SKM-1 (cell line): ENCODE measurements around the gene ZFYVE21.

ENCODE experiments used
- DNase-seq: peaks from one replicate; lab custom pipeline; 2025; ENCODE audit not compliant: unreplicated experiment; lab: John Stamatoyannopoulos, UW

The ZFYVE21 gene

DNA sequence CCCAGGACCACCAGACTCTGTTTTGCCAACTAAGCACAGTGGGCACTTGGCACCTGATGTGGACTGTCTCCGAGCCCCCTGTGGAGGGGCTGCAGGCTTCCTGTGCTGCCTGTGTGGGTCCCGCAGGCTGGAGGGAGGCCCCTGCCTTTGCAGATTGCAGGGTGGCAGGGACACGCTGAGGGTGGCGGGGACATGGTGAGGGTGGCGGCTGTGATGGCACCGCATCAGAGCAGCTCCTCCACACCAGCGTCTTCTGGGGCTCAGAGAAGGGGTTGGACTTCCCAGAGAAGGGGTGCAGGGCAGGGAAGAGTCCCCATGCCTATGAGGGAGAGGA lies 8.1 kb downstream of the ZFYVE21 start:
- DNase-seq: no peak

- no peak for DNase-seq
Measured at GRCh38 chr14:103724116-103724515, 8.5 kb downstream of the ZFYVE21 start.

- no peak for DNase-seq
Measured at GRCh38 chr14:103725001-103725682, 9.5 kb downstream of the ZFYVE21 start.

GRCh38 chr14:103725739-103726395 lies 10.3 kb downstream of the ZFYVE21 start:
- no peak for DNase-seq

GRCh38 chr14:103726474-103726873 lies 10.9 kb downstream of the ZFYVE21 start:
- no peak for DNase-seq

- DNase-seq: no peak
Measured at GRCh38 chr14:103727313-103727980, 11.8 kb downstream of the ZFYVE21 start.

DNA sequence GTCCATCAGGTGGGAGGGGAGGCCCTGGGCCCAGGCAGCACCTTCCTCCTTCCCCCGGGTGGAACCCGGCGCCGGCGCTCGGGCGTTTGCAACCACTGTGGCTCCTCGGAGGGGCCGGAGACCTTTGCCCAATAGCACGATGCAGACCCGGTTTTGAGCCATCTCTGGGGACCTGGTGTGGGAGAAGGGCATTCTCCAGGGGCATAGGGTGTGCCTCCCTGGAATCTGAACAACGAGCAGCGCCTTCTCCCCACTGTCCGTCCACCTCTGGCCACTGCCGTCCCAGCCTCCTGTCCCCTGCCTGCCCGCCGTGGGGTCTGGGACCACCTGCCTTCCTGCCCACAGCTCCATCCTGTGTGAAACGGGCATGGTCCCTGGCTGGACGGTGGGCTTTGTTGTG lies 12.5 kb downstream of the ZFYVE21 start:
- no peak for DNase-seq

GRCh38 chr14:103728721-103729120 lies 13.1 kb downstream of the ZFYVE21 start:
- DNase-seq: no peak

GRCh38 chr14:103729496-103730448 lies 14.2 kb downstream of the ZFYVE21 start:
- no peak for DNase-seq

DNA sequence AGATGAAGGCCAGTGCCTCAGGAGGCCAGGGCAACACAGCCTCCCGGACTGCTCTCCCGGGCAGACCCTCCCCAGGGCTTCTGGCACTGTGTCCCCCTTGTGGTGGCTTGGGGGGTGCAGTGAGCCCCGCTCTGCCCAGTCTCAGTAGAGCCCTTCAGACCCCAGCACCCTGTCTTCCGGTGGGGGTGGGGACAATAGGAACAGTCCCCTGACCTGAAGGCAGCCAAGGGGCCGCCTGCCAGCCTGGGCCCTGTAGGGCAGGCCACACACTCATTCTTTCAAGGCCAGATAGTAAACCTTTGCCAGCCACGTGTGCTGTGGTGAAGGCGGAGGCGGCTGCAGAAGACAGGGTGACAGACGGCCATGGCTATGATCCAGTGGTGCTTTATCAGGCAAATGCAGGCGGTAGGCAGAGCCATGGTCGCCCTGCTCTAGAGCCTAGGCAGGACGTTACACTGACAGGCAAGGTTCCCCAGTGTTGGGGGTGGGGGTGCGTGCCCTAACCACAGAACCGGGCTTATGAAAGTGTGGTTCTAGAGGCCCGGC lies 15.0 kb downstream of the ZFYVE21 start:
- no peak for DNase-seq

DNA sequence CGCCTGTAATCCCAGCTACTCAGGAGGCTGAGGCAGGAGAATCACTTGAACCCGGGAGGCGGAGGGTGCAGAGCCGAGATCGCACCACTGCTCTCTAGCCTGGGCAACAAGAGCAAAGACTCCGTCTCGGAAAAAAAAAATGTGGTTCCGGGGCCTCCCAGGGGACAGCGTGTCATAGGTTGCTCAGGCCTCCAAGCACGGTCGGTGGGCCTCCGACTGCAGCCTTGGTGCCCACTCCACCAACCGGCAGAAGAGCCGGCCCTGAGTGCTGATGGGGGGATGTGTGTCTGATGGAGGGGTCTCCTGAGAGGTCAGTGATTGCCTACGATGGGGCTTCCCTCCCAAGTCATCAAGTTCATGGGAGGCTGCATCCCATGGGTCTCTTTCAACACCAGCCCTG lies 15.9 kb downstream of the ZFYVE21 start:
- DNase-seq: no peak

GRCh38 chr14:103731916-103732867 lies 16.6 kb downstream of the ZFYVE21 start:
- no peak for DNase-seq

GRCh38 chr14:103732868-103733620 lies 17.4 kb downstream of the ZFYVE21 start:
- DNase-seq: no peak

DNA sequence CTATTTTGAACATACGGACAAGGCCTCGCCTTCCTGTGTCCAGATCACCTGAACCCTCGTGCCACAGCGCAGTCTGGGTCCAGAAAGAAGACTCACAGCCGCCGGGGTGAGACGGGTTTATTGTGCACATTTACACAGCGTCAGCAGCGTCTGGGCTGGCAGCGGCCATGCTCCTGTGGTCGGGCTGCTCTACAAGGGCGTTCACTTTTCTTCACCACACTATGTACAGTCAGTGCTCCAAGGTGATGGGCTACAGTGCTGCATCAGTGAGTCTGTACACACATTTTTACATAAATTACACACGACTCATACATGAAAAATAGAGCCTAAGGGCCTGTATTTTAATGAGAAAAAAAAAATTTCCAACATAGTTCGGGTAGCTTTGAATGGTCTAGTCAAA lies 18.0 kb downstream of the ZFYVE21 start:
- DNase-seq: no peak

DNA sequence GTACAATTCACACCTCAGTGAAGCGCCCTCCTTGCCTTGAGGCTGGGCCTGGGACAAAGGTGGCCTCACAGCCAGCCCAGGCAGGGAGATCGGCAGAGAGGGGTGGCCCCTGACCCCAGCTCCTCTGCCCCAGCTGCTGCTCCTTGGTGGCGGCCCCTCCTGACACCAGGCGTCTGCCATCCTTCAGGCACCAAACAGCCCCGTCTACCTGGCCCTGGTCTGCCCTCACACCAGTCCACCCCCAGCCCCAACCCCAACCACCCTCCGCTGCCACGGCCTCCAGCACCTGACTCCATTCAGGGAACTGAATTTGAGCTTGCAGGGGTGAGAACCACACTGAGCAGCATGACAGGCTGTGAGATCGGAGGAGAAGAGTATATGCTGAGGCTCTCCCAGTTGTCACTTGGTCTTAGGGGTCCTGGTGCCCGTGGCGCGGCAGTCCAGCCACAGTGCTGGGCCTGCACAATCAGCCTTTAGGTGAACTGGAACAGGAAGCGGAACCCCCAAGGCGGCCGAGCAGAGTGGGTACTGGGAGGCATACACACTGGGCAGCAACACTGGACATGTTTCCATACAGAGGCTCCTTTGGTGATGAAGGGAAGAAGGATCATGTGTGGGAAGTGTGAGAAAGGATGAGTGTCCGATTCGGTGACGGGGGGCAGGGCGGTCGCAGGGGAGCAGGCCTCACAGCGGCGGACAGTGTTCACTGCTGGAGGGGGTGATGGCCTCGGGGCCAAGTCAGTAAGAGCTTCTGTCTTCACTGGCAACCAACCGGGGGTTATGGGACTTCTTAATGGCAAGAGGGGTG lies 18.7 kb downstream of the ZFYVE21 start:
- no peak for DNase-seq

- no peak for DNase-seq
Measured at GRCh38 chr14:103735022-103735421, 19.4 kb downstream of the ZFYVE21 start.

GRCh38 chr14:103735439-103735814 lies 19.8 kb downstream of the ZFYVE21 start:
- DNase-seq: no peak

DNA sequence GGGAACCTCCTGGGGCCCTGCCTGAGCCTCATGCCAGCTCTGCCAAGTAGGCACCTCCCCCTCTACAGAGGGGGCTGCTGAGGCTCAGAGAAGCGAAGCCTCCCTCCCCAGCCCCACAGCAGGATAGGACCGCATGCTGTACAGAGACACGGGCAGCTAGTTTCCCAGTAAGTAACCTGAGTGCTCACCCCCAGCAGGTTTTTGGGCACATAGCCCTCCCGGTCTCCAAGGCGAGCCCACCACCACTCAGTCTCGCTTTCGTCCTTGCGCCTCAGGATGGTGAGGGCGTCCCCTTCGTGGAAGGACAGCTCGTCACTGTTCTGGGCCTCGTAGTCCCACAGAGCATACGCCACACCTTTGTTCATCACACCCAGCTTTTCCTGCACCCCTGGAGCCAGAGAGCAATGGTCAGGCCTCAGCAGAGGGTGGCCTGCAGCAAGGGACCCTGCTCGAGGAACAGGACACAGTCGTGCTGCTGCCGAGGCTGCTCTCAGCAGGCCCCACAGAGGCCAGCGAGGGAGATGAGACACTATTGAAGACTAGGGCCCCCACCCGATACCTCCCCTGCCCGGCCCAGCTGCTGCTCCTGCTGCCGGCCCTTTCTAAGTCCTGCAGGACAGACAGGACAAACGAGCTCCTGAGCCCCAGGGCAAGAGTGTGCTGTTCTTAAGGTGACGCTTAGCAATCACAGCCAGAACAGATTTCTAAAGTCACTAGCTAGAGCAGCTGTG lies 20.4 kb downstream of the ZFYVE21 start:
- no peak for DNase-seq
